OCI-LY3 (cell line): ENCODE results near the gene IRAK2.

ENCODE experiments used
- EZH2phosphoT487 ChIP-seq: fragments of 200-600 bp; shearing (Covaris generic); IDR thresholded peaks from 2 replicates; pipeline ENCODE4 v1.6.1; 2018; ENCODE audit warnings: antibody characterized with exemption, mixed run types, low read depth
- TF ChIP-seq, protein P1 (sequence below): fragments of 200-600, 300-600 bp; sonication (generic); IDR thresholded peaks from 2 replicates; pipeline ENCODE4 v1.5.1; 2014; ENCODE audit warnings: antibody characterized with exemption, low read length, low read depth

GRCh38 chr3:10166213-10166604 lies 1.5 kb downstream of the IRAK2 start:
- TF ChIP-seq, protein P1, sequence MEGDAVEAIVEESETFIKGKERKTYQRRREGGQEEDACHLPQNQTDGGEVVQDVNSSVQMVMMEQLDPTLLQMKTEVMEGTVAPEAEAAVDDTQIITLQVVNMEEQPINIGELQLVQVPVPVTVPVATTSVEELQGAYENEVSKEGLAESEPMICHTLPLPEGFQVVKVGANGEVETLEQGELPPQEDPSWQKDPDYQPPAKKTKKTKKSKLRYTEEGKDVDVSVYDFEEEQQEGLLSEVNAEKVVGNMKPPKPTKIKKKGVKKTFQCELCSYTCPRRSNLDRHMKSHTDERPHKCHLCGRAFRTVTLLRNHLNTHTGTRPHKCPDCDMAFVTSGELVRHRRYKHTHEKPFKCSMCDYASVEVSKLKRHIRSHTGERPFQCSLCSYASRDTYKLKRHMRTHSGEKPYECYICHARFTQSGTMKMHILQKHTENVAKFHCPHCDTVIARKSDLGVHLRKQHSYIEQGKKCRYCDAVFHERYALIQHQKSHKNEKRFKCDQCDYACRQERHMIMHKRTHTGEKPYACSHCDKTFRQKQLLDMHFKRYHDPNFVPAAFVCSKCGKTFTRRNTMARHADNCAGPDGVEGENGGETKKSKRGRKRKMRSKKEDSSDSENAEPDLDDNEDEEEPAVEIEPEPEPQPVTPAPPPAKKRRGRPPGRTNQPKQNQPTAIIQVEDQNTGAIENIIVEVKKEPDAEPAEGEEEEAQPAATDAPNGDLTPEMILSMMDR: no peak
- TF ChIP-seq EZH2phosphoT487: no peak
